NCI-H1048 (cell line): Measurements from ENCODE around the gene GMEB2.
"Not testable (repeated sequence)": the region's sequence is repeated elsewhere in the genome, so short reads cannot be mapped to it uniquely, and the experiment has no call there.

ENCODE experiments used
- DNase-seq: peaks from one replicate; lab custom pipeline; 2025; lab: John Stamatoyannopoulos, UW

Gene GMEB2

DNA sequence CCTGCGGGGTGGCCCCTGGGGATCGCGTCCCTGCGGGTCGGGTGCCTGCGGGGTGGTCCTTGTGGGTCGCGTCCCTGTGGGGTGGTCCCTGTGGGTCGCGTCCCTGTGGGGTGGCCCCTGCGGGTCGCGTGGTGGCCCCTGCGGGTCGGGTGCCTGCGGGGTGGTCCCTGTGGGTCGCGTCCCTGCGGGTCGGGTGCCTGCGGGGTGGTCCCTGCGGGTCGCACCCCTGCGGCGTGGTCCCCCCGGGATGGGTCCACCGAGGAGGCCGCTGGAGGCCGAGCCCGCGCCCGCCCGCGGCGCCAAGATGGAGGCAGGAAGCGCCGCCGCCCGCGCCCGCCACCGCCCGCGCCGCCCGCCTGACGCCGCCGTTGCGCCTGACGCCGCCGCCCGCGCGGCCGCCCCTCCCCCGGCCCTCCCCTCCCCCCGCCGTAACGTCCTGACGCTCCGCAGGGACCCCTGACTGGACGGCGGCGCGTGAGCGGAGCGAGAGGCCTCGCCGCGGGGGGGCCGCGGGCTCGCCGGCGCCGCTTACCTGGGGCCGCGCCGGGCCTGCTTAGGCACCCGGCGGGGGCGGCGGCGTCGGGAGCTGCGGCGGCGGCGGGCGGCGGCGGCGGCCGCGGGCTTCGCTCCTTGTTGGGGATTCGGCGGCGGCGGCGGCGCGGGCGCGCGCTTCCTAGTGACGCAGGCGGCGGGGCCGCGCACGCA is at the start of gene GMEB2:
Gene GMEB2, minus strand, starts transcription at position 678 of the 705 bp plus-strand sequence. CDS start 7,704 bp downstream, outside the sequence.
- peak; percentile 61 for DNase-seq

DNA sequence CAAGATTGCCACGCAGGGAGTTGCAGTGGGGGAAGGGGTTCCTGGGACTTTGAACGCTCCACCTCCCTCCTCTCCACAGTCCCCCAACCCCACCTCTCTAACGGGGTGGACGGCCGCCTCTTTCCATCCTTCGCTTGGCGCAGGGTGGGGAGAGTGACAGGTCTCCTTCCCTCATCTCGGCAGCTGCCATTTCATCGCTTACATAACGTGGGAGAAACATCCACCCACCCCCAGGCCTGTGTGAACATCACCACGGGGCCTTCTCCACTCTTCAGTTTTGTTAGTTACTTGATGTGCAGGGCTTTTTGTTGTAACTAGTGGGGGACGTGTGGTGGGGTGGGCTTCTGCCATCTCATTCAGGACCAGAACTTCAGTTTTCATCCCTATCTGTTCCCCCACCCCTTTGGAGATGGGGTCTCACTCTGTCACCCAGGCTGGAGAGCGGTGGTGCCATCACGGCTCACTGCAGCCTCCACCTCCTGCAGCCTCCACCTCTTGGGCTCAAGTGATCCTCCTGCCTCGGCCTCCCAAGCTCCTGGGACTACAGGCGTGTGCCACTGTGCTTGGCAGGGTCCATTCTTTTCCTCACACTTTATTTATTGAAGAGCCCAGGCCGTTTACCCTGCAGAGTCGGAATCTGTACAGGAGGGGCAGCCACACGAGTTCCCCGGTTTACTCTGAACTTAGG is 48.9 kb upstream of the GMEB2 start:
- no peak for DNase-seq

DNA sequence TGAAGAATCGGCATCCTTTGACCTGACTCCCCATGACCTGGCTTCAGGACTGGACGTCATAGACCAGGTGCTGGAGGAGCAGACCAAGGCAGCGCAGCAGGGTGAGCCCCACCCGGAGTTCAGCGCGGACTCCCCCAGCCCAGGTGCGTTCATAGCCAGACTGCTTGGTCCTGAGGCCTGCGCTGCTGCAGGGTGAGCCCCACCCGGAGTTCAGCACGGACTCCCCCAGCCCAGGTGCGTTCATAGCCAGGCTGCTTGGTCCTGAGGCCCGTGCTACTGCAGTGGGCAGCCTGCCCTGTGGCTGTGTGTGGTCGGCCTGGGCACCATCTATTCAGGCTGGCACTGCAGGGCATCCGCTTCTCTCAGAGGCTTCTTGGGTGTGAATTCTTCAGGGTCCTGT is 47.0 kb upstream of the GMEB2 start:
- DNase-seq: no peak

DNA sequence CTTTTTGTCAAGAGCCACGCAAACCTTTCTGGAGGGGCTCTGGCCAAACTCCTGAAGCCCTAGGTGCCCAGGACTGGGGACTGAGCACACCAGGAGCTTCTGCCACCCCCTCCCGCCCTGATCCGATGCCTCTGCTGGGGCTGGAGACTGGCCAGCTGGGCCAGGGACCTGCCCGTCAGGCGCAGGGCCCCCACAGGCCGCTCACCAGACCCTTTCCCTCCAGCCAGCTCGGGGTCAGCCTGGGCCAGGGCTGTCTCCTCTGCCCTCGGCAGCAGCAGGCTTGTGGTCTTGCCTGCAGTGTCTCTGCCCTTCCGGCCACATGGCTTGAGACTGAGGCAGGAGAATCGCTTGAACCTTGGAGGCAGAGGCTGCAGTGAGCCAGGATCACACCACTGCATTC is 45.8 kb upstream of the GMEB2 start:
- no peak for DNase-seq

GRCh38 chr20:63671695-63672094 is 44.8 kb upstream of the GMEB2 start:
- not testable (repeated sequence) for DNase-seq

- no peak for DNase-seq
Observed at GRCh38 chr20:63668351-63668750, 41.5 kb upstream of the GMEB2 start.

GRCh38 chr20:63667858-63668257 is 41.0 kb upstream of the GMEB2 start:
- no peak for DNase-seq

DNA sequence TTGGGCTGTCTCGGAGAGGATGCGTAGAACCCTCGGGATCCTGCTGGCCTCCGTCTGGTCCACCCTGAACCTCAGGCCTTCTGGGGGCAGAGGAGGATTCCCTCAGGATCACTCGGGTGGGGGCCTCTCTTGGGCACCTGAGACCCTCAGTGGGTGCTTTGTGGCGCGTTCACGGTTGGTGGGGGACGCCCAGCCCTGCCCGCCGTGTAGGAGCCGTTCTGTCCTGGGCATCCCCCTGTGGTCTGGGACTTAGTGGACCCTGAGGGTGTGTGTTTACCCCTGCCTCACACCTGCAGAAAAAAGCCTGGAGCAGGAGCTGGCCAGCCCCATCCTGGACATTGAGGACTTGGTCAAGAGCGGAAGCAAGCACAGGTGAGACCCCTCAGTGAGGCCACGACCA is 38.8 kb upstream of the GMEB2 start:
- DNase-seq: no peak

- DNase-seq: no peak
Observed at GRCh38 chr20:63664861-63665594, 38.1 kb upstream of the GMEB2 start.

GRCh38 chr20:63664143-63664851 is 37.4 kb upstream of the GMEB2 start:
- no peak for DNase-seq

- no peak for DNase-seq
Observed at GRCh38 chr20:63663332-63664066, 36.6 kb upstream of the GMEB2 start.

DNA sequence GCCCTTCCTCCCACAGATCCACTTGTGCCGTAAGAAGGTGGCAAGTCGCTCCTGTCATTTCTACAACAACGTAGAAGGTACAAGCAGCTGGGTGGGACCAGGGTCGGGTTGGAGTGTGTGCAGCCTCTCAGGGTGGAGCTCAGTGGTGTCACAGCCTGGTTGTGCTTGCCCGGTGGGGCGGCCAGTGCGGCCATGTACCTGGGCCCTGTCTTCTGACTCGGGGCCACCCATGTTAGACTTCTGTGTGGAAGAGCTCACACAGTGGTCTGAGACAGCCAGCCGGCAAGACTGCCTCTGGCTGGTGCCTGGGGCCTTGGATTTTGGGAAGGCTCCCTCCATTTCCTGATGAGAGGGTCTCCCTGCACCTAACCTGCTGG is 35.9 kb upstream of the GMEB2 start:
- no peak for DNase-seq

DNA sequence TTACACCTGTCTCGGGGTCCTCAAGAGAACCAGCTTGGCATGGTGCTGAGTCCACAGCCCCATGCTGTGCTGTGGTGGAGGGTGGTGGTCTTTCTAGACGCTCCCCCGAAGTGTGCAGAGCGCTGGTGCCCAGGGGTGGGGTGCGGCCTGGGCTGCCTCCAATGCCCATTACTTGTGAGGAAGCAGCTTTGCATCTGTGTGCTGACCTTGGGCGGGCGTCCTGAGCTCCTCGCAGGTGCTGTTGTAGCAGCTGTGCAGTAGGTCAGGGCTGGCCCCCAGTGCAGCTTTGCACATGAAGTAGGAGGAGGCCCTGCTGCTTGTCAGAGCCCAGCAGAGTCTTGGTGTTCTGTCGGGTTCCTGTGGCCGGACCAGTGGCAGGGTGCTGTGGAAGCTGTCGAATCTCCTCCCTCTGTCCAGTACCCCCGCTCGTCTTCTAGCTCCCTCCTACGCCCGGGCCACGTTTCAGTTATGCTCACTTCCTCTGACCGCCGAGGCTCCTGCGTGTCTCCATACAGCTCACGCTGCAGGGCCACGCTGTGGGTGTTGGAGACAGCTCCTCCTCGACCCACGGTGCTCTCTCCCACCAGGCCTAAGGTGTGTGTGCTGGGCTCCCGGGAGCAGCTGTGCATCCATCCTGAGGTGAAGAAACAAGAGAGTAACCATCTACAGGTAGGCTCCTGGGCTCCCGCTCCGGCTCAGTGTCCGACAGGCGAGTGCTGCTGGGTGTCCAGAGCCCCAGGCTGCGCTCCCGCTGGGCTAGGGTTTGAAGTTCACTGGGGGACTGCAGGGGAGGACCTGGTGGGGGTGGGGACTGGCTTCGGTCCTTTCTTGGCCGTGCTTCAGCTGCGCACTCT is 35.3 kb upstream of the GMEB2 start:
- DNase-seq: no peak

DNA sequence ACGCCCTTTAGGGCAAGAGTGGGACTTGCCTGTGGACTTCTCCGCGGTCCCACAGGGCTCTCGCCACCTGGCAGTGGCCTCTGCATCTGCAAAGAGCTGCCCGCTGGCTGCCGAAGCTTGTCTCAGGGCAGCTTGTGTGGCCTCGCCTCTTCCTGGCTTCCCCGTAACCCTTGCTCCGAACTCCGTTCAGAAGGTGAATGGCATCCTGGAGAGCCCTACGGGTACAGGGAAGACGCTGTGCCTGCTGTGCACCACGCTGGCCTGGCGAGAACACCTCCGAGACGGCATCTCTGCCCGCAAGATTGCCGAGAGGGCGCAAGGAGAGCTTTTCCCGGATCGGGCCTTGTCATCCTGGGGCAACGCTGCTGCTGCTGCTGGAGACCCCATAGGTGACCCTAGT is 34.2 kb upstream of the GMEB2 start:
- no peak for DNase-seq

- DNase-seq: no peak
Observed at GRCh38 chr20:63660622-63661021, 33.7 kb upstream of the GMEB2 start.

DNA sequence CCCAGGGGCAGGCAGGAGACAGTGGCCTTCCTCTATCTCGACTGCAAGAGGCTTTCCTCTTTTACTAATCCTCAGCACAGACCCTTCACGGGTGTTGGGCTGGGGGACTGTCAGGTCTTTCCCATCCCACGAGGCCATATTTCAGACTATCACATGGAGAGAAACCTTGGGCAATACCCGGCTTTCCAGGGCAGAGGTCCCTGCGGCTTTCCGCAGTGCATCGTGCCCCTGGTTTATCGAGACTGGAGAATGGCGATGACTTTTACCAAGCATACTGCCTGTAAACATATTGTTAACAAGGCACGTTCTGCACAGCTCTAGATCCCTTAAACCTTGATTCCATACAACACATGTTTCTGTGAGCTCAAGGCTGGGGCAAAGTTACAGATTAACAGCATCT is 33.3 kb upstream of the GMEB2 start:
- not testable (repeated sequence) for DNase-seq

DNA sequence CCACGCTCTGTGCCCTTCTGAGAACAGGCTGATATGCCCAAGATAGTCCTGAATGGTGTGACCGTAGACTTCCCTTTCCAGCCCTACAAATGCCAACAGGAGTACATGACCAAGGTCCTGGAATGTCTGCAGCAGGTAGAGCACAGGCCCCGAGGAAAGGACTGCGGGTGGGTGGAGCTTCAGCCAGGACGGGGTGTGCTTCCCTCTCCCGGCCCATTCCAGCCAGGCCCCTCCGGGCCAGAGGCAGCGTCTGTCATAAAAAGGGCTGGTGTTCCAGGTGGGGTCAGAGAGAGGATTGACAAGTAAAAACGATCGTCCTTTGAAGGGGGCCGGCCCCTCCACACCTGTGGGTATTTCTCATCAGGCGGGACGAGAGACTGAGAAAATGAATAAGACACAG is 32.5 kb upstream of the GMEB2 start:
- no peak for DNase-seq

DNA sequence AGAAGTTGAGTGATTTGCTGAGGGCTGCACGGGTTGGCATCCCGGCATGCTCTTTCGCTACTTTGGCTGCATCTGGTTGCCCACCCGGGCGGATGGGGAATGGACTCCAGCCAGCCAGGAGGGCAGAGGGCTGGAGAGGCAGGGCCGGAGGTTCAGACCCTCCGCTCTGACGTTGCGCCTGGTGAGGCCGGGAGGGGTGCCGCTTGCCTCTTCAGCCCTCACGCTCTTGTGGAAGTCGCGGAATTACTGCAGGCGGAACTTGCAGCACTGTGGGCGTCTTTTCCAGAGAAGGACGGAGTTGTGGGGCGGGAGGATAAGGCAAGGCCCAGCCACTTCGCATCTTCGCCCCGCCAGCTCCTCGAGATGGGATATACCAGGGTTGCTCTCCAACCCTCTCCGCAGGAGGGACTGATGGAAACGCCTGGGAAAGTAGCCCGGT is 31.9 kb upstream of the GMEB2 start:
- no peak for DNase-seq

- peak; percentile 71 for DNase-seq
Observed at GRCh38 chr20:63657937-63658748, 31.2 kb upstream of the GMEB2 start, which contains the start of gene RTEL1. Gene RTEL1 (plus strand): TSS chr20:63658312. CDS start chr20:63659403, 1,091 bp downstream.
